CD14-positive monocyte (primary cell): ENCODE data around the gene SHISA3. TPM values are rescaled to one million over a fixed set of nuclear protein-coding genes. Genes with fewer than 3 reads are reported as not detected.

Source experiments
- DNase-seq, 3 donors: peaks; one replicate each; pipeline ENCODE4 v3.0.0-alpha.2; 2011 to 2022
- H2AFZ ChIP-seq: 2 replicates; pipeline ENCODE4 v1.6.0; 2012; ENCODE audit warnings: mild to moderate bottlenecking, low read depth, low read length, inconsistent platforms; ENCODE audit not compliant: insufficient read depth, poor library complexity, severe bottlenecking
- H3K27ac ChIP-seq, 2 donors: 1 replicate in 1 of 2; 2 replicates in 1 of 2; pipeline ENCODE4 v1.5.1; 2012 to 2013; ENCODE audit warnings: low read length in 2 of 2, control low read depth in 1 of 2, inconsistent platforms in 1 of 2, low read depth in 1 of 2, mild to moderate bottlenecking in 1 of 2
- H3K27me3 ChIP-seq, 2 donors: one replicate each; pipeline versions ENCODE4 v1.6.0 to v1.6.1; 2011 to 2013; ENCODE audit warnings: low read length in 2 of 2; ENCODE audit not compliant: control insufficient read depth in 2 of 2, insufficient read depth in 2 of 2
- H3K36me3 ChIP-seq, 2 donors: replicated peaks in 1 of 2; 1 replicate in 1 of 2; 2 replicates in 1 of 2; pipeline versions ENCODE4 v1.5.1 to v1.6.1; 2012 to 2013; ENCODE audit warnings: low read length in 2 of 2, control low read depth in 1 of 2, inconsistent platforms in 1 of 2, mild to moderate bottlenecking in 1 of 2; ENCODE audit not compliant: insufficient read depth in 2 of 2, control insufficient read depth in 1 of 2
- H3K4me1 ChIP-seq, 2 donors: 1 replicate in 1 of 2; 2 replicates in 1 of 2; pipeline versions ENCODE4 v1.5.1 to v1.6.1; 2012 to 2013; ENCODE audit warnings: low read length in 2 of 2, control low read depth in 1 of 2, inconsistent platforms in 1 of 2, mild to moderate bottlenecking in 1 of 2, moderate library complexity in 1 of 2; ENCODE audit not compliant: insufficient read depth in 2 of 2, control insufficient read depth in 1 of 2
- H3K4me2 ChIP-seq: replicated peaks from 2 replicates; pipeline ENCODE3; 2012; ENCODE audit warnings: low read length, moderate library complexity, mild to moderate bottlenecking; ENCODE audit not compliant: poor library complexity, severe bottlenecking; ENCODE audit errors: extremely low read depth
- H3K4me3 ChIP-seq, 3 experiments: fragments of 200-600 bp in 1 of 3; sonication (generic) in 1 of 3; replicated peaks in 1 of 3; 1 replicate in 2 of 3; 2 replicates in 1 of 3; pipeline ENCODE4 v1.5.1; 2011 to 2013; ENCODE audit warnings: low read length in 3 of 3, mild to moderate bottlenecking in 3 of 3, control low read depth in 2 of 3, low read depth in 2 of 3, inconsistent platforms in 1 of 3, moderate library complexity in 1 of 3
- H3K79me2 ChIP-seq: 2 replicates; pipeline ENCODE4 v1.6.0; 2012; ENCODE audit warnings: mild to moderate bottlenecking, control low read depth, inconsistent platforms, low read length, moderate library complexity; ENCODE audit not compliant: insufficient read depth
- H3K9ac ChIP-seq: 2 replicates; pipeline ENCODE4 v1.6.0; 2017; ENCODE audit warnings: low read length, mild to moderate bottlenecking; ENCODE audit not compliant: insufficient read depth, poor library complexity, severe bottlenecking
- H3K9me3 ChIP-seq, 2 donors: replicated peaks in 1 of 2; 1 replicate in 1 of 2; 2 replicates in 1 of 2; pipeline versions ENCODE4 v1.5.1 to v1.6.1; 2012 to 2013; ENCODE audit warnings: low read length in 2 of 2, control low read depth in 1 of 2; ENCODE audit not compliant: control insufficient read depth in 1 of 2, insufficient read depth in 1 of 2
- H4K20me1 ChIP-seq: 2 replicates; pipeline ENCODE4 v1.6.0; 2012; ENCODE audit warnings: mild to moderate bottlenecking, low read length, control low read depth, moderate library complexity; ENCODE audit not compliant: insufficient read depth
- H3K27ac Mint-ChIP-seq, 7 donors: one replicate each; pipeline ENCODE4 v1.8.0; 2020; ENCODE audit warnings: mild to moderate bottlenecking in 7 of 7, mixed read lengths in 7 of 7, moderate library complexity in 6 of 7, inconsistent platforms in 2 of 7
- H3K27me3 Mint-ChIP-seq, 3 donors: one replicate each; pipeline ENCODE4 v1.8.0; 2021 to 2022; ENCODE audit warnings: low read depth in 3 of 3, mild to moderate bottlenecking in 3 of 3, mixed read lengths in 3 of 3, moderate library complexity in 3 of 3, inconsistent platforms in 1 of 3
- H3K36me3 Mint-ChIP-seq, 2 donors: one replicate each; pipeline ENCODE4 v1.8.0; 2020; ENCODE audit warnings: mixed read lengths in 2 of 2, inconsistent platforms in 1 of 2, mild to moderate bottlenecking in 1 of 2
- H3K4me1 Mint-ChIP-seq: one replicate; pipeline ENCODE4 v1.8.0; 2020; ENCODE audit warnings: mild to moderate bottlenecking, mixed read lengths
- H3K4me3 Mint-ChIP-seq, 2 donors: one replicate each; pipeline ENCODE4 v1.8.0; 2020; ENCODE audit warnings: mild to moderate bottlenecking in 2 of 2, mixed read lengths in 2 of 2, moderate library complexity in 1 of 2
- H3K9me3 Mint-ChIP-seq, 7 donors: one replicate each; pipeline ENCODE4 v1.8.0; 2020 to 2022; ENCODE audit warnings: mixed read lengths in 7 of 7, mild to moderate bottlenecking in 6 of 7, moderate library complexity in 6 of 7, inconsistent platforms in 2 of 7
- CTCF ChIP-seq: fragments of 200-600 bp; IDR thresholded peaks from one replicate; pipeline ENCODE4 v1.8.0; 2022; ENCODE audit warnings: antibody characterized with exemption, mild to moderate bottlenecking
- WGBS: methylation state at CpG from one replicate; pipeline ENCODE4 v1.1.5; 2013; ENCODE audit warnings: missing lambda C conversion rate; ENCODE audit not compliant: insufficient coverage; 5-methylcytosine and 5-hydroxymethylcytosine counted together
- intact Hi-C, 2 donors: fragments of 100-400 bp; cut with micrococcal nuclease; formaldehyde crosslinking; loops; one replicate each; pipeline versions ENCODE4 v1.15.0 to v1.15.1; 2023
- polyA plus RNA-seq, 3 donors: library from polyadenylated mRNA; depleted of rRNA in 1 of 3; unstranded in 2 of 3; stranded (reverse) in 1 of 3; fragments of 300-500 nt in 2 of 3; fragments of >200 nt in 1 of 3; fragmentation: Illumina TruSeq in 2 of 3; gene quantifications; 1 replicate in 2 of 3; 2 replicates in 1 of 3; pipeline ENCODE4 v1.2.3, GENCODE V29; 2012 to 2021

SHISA3 gene
- polyA plus RNA-seq, 3 donors: not detected

- Histone ChIP-seq H3K27ac (no peak overlapping the region), H3K4me2 (no peak overlapping the region), H3K36me3 (peaks cover 3 to 17% of the 10 kb centered on the region in 2 donors), H3K4me3 (no peak overlapping the region), H3K4me1 (no peaks in the 10 kb centered on the region), H3K9ac (no peak overlapping the region), H4K20me1 (no peaks in the 10 kb centered on the region), H3K79me2 (no peaks in the 10 kb centered on the region), H3K9me3 (no peaks in the 10 kb centered on the region), H3K27me3 (no peaks in the 10 kb centered on the region), H2AFZ (no peak overlapping the region)
- DNase-seq: no peak
- no CpG with 5 or more reads among the region's 1 CpG for WGBS
- intact Hi-C loops: no loop called here
- H3K4me1 Mint-ChIP-seq: no peaks in the 10 kb centered on the region
- H3K9me3 Mint-ChIP-seq: no peaks in the 10 kb centered on the region
- H3K4me3 Mint-ChIP-seq: no peak overlapping the region
- TF ChIP-seq CTCF: no peak
- no peak overlapping the region for H3K27ac Mint-ChIP-seq
- peaks cover 28 to 43% of the 10 kb centered on the region in 2 donors for H3K36me3 Mint-ChIP-seq
- H3K27me3 Mint-ChIP-seq: no peaks in the 10 kb centered on the region
These were observed 18.0 kb downstream of the SHISA3 start for GRCh38 chr4:42415281-42415680.

- Histone ChIP-seq H2AFZ (no peak overlapping the region), H3K36me3 (peaks cover 4 to 19% of the 10 kb centered on the region in 2 donors), H3K9ac (no peak overlapping the region), H3K4me2 (no peak overlapping the region), H3K79me2 (no peaks in the 10 kb centered on the region), H4K20me1 (no peaks in the 10 kb centered on the region), H3K27me3 (no peaks in the 10 kb centered on the region), H3K9me3 (no peaks in the 10 kb centered on the region), H3K4me3 (no peak overlapping the region), H3K4me1 (no peaks in the 10 kb centered on the region), H3K27ac (no peak overlapping the region)
- Mint-ChIP-seq H3K4me1 (no peaks in the 10 kb centered on the region), H3K9me3 (no peaks in the 10 kb centered on the region), H3K36me3 (peaks cover 29 to 46% of the 10 kb centered on the region in 2 donors), H3K27me3 (no peaks in the 10 kb centered on the region), H3K4me3 (no peak overlapping the region), H3K27ac (no peak overlapping the region)
- no peak for DNase-seq
- WGBS: 60% methylated on average over 1 of the region's 3 CpGs
- TF ChIP-seq CTCF: no peak
- intact Hi-C loops: no loop called here
These were observed 18.7 kb downstream of the SHISA3 start for GRCh38 chr4:42416017-42416416.
